SK-N-SH (cell line): ENCODE results near the gene PCP4L1. TPM values are rescaled to one million over a fixed set of nuclear protein-coding genes. Genes with fewer than 3 reads are reported as not detected.

Experiments used
- CTCF ChIA-PET: fragments of 300-600, 350-600 bp; formaldehyde crosslinking; extraction: SDS; loops from one replicate; lab custom pipeline; 2021; lab: Yijun Ruan, JAX
- POLR2A ChIA-PET: fragments of 350-600 bp; sonication (Branson Sonifier 250); formaldehyde crosslinking; extraction: SDS; loops from one replicate; lab custom pipeline; 2020; ENCODE audit warnings: antibody characterized with exemption, inconsistent platforms; lab: Yijun Ruan, JAX
- DNase-seq: peaks from one replicate; pipeline ENCODE4 v3.0.0; 2012
- H2AFZ ChIP-seq: fragments of 200-600 bp; sonication (generic); 2 replicates; pipeline ENCODE4 v1.8.1; 2016; ENCODE audit warnings: antibody characterized with exemption, mild to moderate bottlenecking, low read depth
- H3F3A ChIP-seq: fragments of 200-600 bp; sonication (generic); replicated peaks from 2 replicates; pipeline ENCODE3; 2016; ENCODE audit warnings: antibody characterized with exemption, mild to moderate bottlenecking; ENCODE audit not compliant: insufficient read depth
- H3K27ac ChIP-seq, 2 experiments: fragments of 200-500 bp in 1 of 2; fragments of 200-600 bp in 1 of 2; sonication (Bioruptor generic) in 1 of 2; sonication (generic), shearing (Covaris generic) in 1 of 2; 2 replicates each; pipeline versions ENCODE4 v1.5.1 to v1.6.1; 2014 to 2016; ENCODE audit warnings: low read depth in 2 of 2, inconsistent platforms in 1 of 2, low read length in 1 of 2, mild to moderate bottlenecking in 1 of 2, mixed read lengths in 1 of 2
- H3K27me3 ChIP-seq: fragments of 200-600 bp; sonication (generic), shearing (Covaris generic); 2 replicates; pipeline ENCODE4 v1.6.1; 2016; ENCODE audit warnings: mixed run types; ENCODE audit not compliant: insufficient read depth
- H3K36me3 ChIP-seq, 2 experiments: fragments of 200-500 bp in 1 of 2; fragments of 200-600 bp in 1 of 2; sonication (Bioruptor generic) in 1 of 2; sonication (generic) in 1 of 2; replicated peaks in 1 of 2; 2 replicates each; pipeline versions ENCODE3 to v1.5.1; 2014 to 2016; ENCODE audit warnings: low read length in 1 of 2, mild to moderate bottlenecking in 1 of 2; ENCODE audit not compliant: insufficient read depth in 2 of 2, control insufficient read depth in 1 of 2
- H3K4me1 ChIP-seq, 2 experiments: fragments of 200-500 bp in 1 of 2; fragments of 200-600 bp in 1 of 2; sonication (Bioruptor generic) in 1 of 2; sonication (generic), shearing (Covaris generic) in 1 of 2; 2 replicates each; pipeline versions ENCODE4 v1.5.1 to v1.6.1; 2014 to 2016; ENCODE audit warnings: low read depth in 1 of 2, low read length in 1 of 2, mixed run types in 1 of 2; ENCODE audit not compliant: insufficient read depth in 2 of 2, control insufficient read depth in 1 of 2
- H3K4me2 ChIP-seq: fragments of 200-600 bp; sonication (generic), shearing (Covaris generic); 2 replicates; pipeline ENCODE4 v1.6.1; 2017; ENCODE audit warnings: mixed run types
- H3K4me3 ChIP-seq, 2 experiments: fragments of 200-500 bp in 1 of 2; fragments of 200-600 bp in 1 of 2; sonication (Bioruptor generic) in 1 of 2; sonication (generic), shearing (Covaris generic) in 1 of 2; 2 replicates each; pipeline versions ENCODE4 v1.5.1 to v1.8.1; 2014 to 2016; ENCODE audit warnings: low read depth in 2 of 2, inconsistent platforms in 1 of 2, low read length in 1 of 2, mild to moderate bottlenecking in 1 of 2, mixed read lengths in 1 of 2, moderate library complexity in 1 of 2
- H3K79me2 ChIP-seq: fragments of 200-600 bp; sonication (generic); 2 replicates; pipeline ENCODE4 v1.8.1; 2017; ENCODE audit warnings: mild to moderate bottlenecking; ENCODE audit not compliant: insufficient read depth
- H3K9ac ChIP-seq: fragments of 200-600 bp; sonication (generic); 2 replicates; pipeline ENCODE4 v1.6.1; 2017; ENCODE audit warnings: mixed run types
- H3K9me2 ChIP-seq: fragments of 200-600 bp; sonication (generic); 2 replicates; pipeline ENCODE4 v1.6.1; 2017; ENCODE audit warnings: mixed run types
- H3K9me3 ChIP-seq: fragments of 200-600 bp; sonication (generic); 2 replicates; pipeline ENCODE4 v1.6.1; 2017; ENCODE audit warnings: mixed run types, mild to moderate bottlenecking, moderate library complexity
- H4K20me1 ChIP-seq: fragments of 200-600 bp; sonication (generic); 2 replicates; pipeline ENCODE4 v1.6.1; 2017; ENCODE audit warnings: mild to moderate bottlenecking, mixed run types; ENCODE audit not compliant: insufficient read depth
- EP300 ChIP-seq, 2 experiments: IDR thresholded peaks; 2 replicates each; pipeline versions ENCODE4 v1.4.0 to v1.6.1; 2012; ENCODE audit warnings: borderline replicate concordance in 1 of 2, low read depth in 1 of 2, low read length in 1 of 2
- FOXJ3 ChIP-seq: sonication (generic); formaldehyde crosslinking; IDR thresholded peaks from 2 replicates; pipeline ENCODE4 v1.5.1; 2020; ENCODE audit warnings: mild to moderate bottlenecking, missing genetic modification reagents
- GABPA ChIP-seq: IDR thresholded peaks from 2 replicates; pipeline ENCODE4 v1.4.0; 2012; ENCODE audit warnings: low read depth, mild to moderate bottlenecking
- MEF2A ChIP-seq: IDR thresholded peaks from 2 replicates; pipeline ENCODE4 v1.4.0; 2012; ENCODE audit warnings: low read depth, borderline replicate concordance
- NFIC ChIP-seq: IDR thresholded peaks from 2 replicates; pipeline ENCODE4 v1.4.0; 2012; ENCODE audit warnings: borderline replicate concordance
- NRF1 ChIP-seq: IDR thresholded peaks from 2 replicates; pipeline ENCODE4 v1.6.1; 2012; ENCODE audit warnings: low read depth, mild to moderate bottlenecking, low read length
- POLR2AphosphoS5 ChIP-seq: IDR thresholded peaks from 2 replicates; pipeline ENCODE4 v1.6.1; 2012; ENCODE audit warnings: low read depth, low read length
- RCOR1 ChIP-seq: fragments of 150-350 bp; IDR thresholded peaks from 2 replicates; pipeline ENCODE4 v1.6.1; 2017; ENCODE audit warnings: antibody characterized with exemption, low read length
- RFX5 ChIP-seq: IDR thresholded peaks from 2 replicates; pipeline ENCODE4 v1.6.1; 2012; ENCODE audit warnings: mild to moderate bottlenecking, improper control_type of control experiment, low read length
- RXRA ChIP-seq: IDR thresholded peaks from 2 replicates; pipeline ENCODE4 v1.4.0; 2012; ENCODE audit warnings: low read depth, mild to moderate bottlenecking, borderline replicate concordance
- TEAD4 ChIP-seq: IDR thresholded peaks from 2 replicates; pipeline ENCODE4 v1.4.0; 2012; ENCODE audit warnings: mild to moderate bottlenecking, borderline replicate concordance; ENCODE audit not compliant: insufficient read depth
- YY1 ChIP-seq: IDR thresholded peaks from 2 replicates; pipeline ENCODE4 v1.4.0; 2012; ENCODE audit warnings: low read depth, mild to moderate bottlenecking
- WGBS: methylation state at CpG from one replicate; pipeline ENCODE4 v1.1.6; 2017; ENCODE audit warnings: low lambda C conversion rate; 5-methylcytosine and 5-hydroxymethylcytosine counted together
- polyA plus RNA-seq, 3 experiments: library from polyadenylated mRNA; depleted of rRNA; stranded (reverse); fragments of >200 nt; gene quantifications; 2 replicates each; pipeline ENCODE4 v1.2.3, GENCODE V29; 2012
- TF ChIP-seq, protein P1 (sequence below): fragments of 150-350 bp; IDR thresholded peaks from 2 replicates; pipeline ENCODE4 v1.6.1; 2016; ENCODE audit warnings: mild to moderate bottlenecking, low read depth, low read length
- TF ChIP-seq, protein P2 (sequence below): IDR thresholded peaks from 2 replicates; pipeline ENCODE4 v1.4.0; 2012; ENCODE audit warnings: low read depth, borderline replicate concordance
- TF ChIP-seq, protein P3 (sequence below): IDR thresholded peaks from 2 replicates; pipeline ENCODE4 v1.4.0; 2012; ENCODE audit warnings: low read depth, borderline replicate concordance
- TF ChIP-seq, protein P4 (sequence below): fragments of 200-600 bp; sonication (generic); IDR thresholded peaks from 2 replicates; pipeline ENCODE4 v1.6.1; 2017; ENCODE audit warnings: antibody characterized with exemption, mild to moderate bottlenecking, moderate library complexity
- TF ChIP-seq, protein P5 (sequence below): IDR thresholded peaks from 2 replicates; pipeline ENCODE4 v1.6.1; 2012; ENCODE audit warnings: mild to moderate bottlenecking, low read depth, low read length, moderate library complexity
- TF ChIP-seq, protein P6 (sequence below): fragments of 150-350 bp; IDR thresholded peaks from 2 replicates; pipeline ENCODE4 v1.6.1; 2017; ENCODE audit warnings: antibody characterized with exemption, low read length, low read depth, borderline replicate concordance

Gene PCP4L1
- polyA plus RNA-seq, 1 of the 3 experiments (the other 2 are of a cell fraction) = not detected

DNA sequence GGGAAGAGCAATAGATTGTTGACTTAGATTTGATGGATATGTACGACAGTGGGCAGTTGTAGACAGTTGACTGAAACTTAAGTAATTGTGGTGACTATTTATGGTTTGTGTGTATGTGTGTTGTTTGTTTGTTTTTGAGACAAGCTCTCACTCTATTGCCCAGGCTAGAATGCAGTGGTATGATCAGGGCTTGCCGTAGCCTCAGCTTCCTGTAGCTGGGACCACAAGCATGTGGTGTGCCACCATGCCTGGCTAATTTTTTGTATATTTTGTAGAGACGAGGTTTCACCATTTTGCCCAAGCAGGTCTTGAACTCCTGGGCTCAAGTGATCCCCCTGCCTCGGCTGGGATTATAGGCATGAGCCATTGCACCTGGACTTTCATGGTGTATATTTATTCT lies 65.5 kb downstream of the PCP4L1 start:
- ChIA-PET POLR2A (no interaction called here), CTCF (no interaction called here)
- WGBS = 100% methylated on average over 4 of the region's 4 CpGs
- Histone ChIP-seq H3K9me3 (no peaks in the 10 kb centered on the region), H3K27me3 (no peaks in the 10 kb centered on the region), H4K20me1 (no peaks in the 10 kb centered on the region), H3K4me3 (no peak overlapping the region), H3K9me2 (no peaks in the 10 kb centered on the region), H3K4me1 (no peaks in the 10 kb centered on the region), H3K79me2 (peaks cover 8% of the 10 kb centered on the region), H3K36me3 (peaks cover 18 to 37% of the 10 kb centered on the region in 2 experiments), H3K27ac (no peak overlapping the region), H3F3A (no peaks in the 10 kb centered on the region), H3K4me2 (no peak overlapping the region), H2AFZ (no peak overlapping the region), H3K9ac (no peak overlapping the region)
- TF ChIP-seq RCOR1 (no peak), NFIC (no peak), FOXJ3 (CRISPR knock-in tag) (no peak), EP300 (IDR thresholded peaks at IDR 0.05; ENCODE audit: borderline replicate concordance in 1 of 2, low read depth in 1 of 2, low read length in 1 of 2) (no peak), POLR2AphosphoS5 (no peak), NRF1 (no peak), MEF2A (no peak), RFX5 (no peak), RXRA (no peak), YY1 (no peak), GABPA (no peak), TEAD4 (no peak)
- TF ChIP-seq, protein P1, sequence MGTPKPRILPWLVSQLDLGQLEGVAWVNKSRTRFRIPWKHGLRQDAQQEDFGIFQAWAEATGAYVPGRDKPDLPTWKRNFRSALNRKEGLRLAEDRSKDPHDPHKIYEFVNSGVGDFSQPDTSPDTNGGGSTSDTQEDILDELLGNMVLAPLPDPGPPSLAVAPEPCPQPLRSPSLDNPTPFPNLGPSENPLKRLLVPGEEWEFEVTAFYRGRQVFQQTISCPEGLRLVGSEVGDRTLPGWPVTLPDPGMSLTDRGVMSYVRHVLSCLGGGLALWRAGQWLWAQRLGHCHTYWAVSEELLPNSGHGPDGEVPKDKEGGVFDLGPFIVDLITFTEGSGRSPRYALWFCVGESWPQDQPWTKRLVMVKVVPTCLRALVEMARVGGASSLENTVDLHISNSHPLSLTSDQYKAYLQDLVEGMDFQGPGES = no peak
- TF ChIP-seq, protein P2, sequence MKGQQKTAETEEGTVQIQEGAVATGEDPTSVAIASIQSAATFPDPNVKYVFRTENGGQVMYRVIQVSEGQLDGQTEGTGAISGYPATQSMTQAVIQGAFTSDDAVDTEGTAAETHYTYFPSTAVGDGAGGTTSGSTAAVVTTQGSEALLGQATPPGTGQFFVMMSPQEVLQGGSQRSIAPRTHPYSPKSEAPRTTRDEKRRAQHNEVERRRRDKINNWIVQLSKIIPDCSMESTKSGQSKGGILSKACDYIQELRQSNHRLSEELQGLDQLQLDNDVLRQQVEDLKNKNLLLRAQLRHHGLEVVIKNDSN = no peak
- TF ChIP-seq, protein P3, sequence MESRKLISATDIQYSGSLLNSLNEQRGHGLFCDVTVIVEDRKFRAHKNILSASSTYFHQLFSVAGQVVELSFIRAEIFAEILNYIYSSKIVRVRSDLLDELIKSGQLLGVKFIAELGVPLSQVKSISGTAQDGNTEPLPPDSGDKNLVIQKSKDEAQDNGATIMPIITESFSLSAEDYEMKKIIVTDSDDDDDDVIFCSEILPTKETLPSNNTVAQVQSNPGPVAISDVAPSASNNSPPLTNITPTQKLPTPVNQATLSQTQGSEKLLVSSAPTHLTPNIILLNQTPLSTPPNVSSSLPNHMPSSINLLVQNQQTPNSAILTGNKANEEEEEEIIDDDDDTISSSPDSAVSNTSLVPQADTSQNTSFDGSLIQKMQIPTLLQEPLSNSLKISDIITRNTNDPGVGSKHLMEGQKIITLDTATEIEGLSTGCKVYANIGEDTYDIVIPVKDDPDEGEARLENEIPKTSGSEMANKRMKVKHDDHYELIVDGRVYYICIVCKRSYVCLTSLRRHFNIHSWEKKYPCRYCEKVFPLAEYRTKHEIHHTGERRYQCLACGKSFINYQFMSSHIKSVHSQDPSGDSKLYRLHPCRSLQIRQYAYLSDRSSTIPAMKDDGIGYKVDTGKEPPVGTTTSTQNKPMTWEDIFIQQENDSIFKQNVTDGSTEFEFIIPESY = no peak
- TF ChIP-seq, protein P4, sequence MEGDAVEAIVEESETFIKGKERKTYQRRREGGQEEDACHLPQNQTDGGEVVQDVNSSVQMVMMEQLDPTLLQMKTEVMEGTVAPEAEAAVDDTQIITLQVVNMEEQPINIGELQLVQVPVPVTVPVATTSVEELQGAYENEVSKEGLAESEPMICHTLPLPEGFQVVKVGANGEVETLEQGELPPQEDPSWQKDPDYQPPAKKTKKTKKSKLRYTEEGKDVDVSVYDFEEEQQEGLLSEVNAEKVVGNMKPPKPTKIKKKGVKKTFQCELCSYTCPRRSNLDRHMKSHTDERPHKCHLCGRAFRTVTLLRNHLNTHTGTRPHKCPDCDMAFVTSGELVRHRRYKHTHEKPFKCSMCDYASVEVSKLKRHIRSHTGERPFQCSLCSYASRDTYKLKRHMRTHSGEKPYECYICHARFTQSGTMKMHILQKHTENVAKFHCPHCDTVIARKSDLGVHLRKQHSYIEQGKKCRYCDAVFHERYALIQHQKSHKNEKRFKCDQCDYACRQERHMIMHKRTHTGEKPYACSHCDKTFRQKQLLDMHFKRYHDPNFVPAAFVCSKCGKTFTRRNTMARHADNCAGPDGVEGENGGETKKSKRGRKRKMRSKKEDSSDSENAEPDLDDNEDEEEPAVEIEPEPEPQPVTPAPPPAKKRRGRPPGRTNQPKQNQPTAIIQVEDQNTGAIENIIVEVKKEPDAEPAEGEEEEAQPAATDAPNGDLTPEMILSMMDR = no peak
- TF ChIP-seq, protein P5, sequence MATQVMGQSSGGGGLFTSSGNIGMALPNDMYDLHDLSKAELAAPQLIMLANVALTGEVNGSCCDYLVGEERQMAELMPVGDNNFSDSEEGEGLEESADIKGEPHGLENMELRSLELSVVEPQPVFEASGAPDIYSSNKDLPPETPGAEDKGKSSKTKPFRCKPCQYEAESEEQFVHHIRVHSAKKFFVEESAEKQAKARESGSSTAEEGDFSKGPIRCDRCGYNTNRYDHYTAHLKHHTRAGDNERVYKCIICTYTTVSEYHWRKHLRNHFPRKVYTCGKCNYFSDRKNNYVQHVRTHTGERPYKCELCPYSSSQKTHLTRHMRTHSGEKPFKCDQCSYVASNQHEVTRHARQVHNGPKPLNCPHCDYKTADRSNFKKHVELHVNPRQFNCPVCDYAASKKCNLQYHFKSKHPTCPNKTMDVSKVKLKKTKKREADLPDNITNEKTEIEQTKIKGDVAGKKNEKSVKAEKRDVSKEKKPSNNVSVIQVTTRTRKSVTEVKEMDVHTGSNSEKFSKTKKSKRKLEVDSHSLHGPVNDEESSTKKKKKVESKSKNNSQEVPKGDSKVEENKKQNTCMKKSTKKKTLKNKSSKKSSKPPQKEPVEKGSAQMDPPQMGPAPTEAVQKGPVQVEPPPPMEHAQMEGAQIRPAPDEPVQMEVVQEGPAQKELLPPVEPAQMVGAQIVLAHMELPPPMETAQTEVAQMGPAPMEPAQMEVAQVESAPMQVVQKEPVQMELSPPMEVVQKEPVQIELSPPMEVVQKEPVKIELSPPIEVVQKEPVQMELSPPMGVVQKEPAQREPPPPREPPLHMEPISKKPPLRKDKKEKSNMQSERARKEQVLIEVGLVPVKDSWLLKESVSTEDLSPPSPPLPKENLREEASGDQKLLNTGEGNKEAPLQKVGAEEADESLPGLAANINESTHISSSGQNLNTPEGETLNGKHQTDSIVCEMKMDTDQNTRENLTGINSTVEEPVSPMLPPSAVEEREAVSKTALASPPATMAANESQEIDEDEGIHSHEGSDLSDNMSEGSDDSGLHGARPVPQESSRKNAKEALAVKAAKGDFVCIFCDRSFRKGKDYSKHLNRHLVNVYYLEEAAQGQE = no peak
- TF ChIP-seq, protein P6, sequence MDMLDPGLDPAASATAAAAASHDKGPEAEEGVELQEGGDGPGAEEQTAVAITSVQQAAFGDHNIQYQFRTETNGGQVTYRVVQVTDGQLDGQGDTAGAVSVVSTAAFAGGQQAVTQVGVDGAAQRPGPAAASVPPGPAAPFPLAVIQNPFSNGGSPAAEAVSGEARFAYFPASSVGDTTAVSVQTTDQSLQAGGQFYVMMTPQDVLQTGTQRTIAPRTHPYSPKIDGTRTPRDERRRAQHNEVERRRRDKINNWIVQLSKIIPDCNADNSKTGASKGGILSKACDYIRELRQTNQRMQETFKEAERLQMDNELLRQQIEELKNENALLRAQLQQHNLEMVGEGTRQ = no peak
- DNase-seq = no peak
